ENCODE data around the gene MED15.

GRCh38 chr22:20575724-20576444 lies 68.5 kb downstream of the MED15 start:
- TF ChIP-seq POLR2A (IDR thresholded peaks at IDR 0.05) (no peak), CTCF (IDR thresholded peaks at IDR 0.05) (no peak)

Data from lower leg skin (tissue), 3 donors.